GM18505 (cell line): ENCODE results near the gene CCL22.
A peak's percentile ranks its signal among the peaks of the same experiment; 100 is the strongest.
"Not testable (repeated sequence)": the region's sequence is repeated elsewhere in the genome, so short reads cannot be mapped to it uniquely, and the experiment has no call there.

Experiments used
- ATAC-seq: cut with Tn5 transposase; IDR thresholded peaks from one replicate; pipeline ENCODE4 v1.9.1; 2021; ENCODE audit not compliant: unreplicated experiment
- POLR2A ChIP-seq: IDR thresholded peaks from 4 replicates; pipeline ENCODE4 v1.6.1; 2011; ENCODE audit warnings: borderline replicate concordance; ENCODE audit not compliant: insufficient read depth, insufficient read length; ENCODE audit errors: extremely low read depth

Gene CCL22

GRCh38 chr16:57341441-57342303 is 16.9 kb upstream of the CCL22 start:
- no peak for ATAC-seq
- TF ChIP-seq POLR2A = no peak

GRCh38 chr16:57342606-57343005 is 16.0 kb upstream of the CCL22 start:
- not testable (repeated sequence) for ATAC-seq

GRCh38 chr16:57343221-57343620 is 15.4 kb upstream of the CCL22 start:
- TF ChIP-seq POLR2A = no peak
- ATAC-seq = no peak

- ATAC-seq = not testable (repeated sequence)
These were observed 14.5 kb upstream of the CCL22 start for GRCh38 chr16:57344094-57344493.

GRCh38 chr16:57345021-57345420 is 13.6 kb upstream of the CCL22 start:
- no peak for ATAC-seq
- no peak for TF ChIP-seq POLR2A

GRCh38 chr16:57345666-57346204 is 12.8 kb upstream of the CCL22 start:
- no peak for ATAC-seq
- TF ChIP-seq POLR2A = no peak

- ATAC-seq = no peak
- no peak for TF ChIP-seq POLR2A
These were observed 10.7 kb upstream of the CCL22 start for GRCh38 chr16:57347858-57348257.

- TF ChIP-seq POLR2A = no peak
- no peak for ATAC-seq
These were observed 10.3 kb upstream of the CCL22 start for GRCh38 chr16:57348327-57348726.

- TF ChIP-seq POLR2A = no peak
- ATAC-seq = peak; percentile 69
These were observed 9.2 kb upstream of the CCL22 start for GRCh38 chr16:57349212-57350031.

GRCh38 chr16:57352636-57353047 is 5.9 kb upstream of the CCL22 start:
- no peak for TF ChIP-seq POLR2A

GRCh38 chr16:57354311-57354710 is 4.3 kb upstream of the CCL22 start:
- ATAC-seq = no peak
- TF ChIP-seq POLR2A = no peak

More at GRCh38 chr16:57352636-57353047, 5.9 kb upstream of the CCL22 start:
- no peak for ATAC-seq

GRCh38 chr16:57355898-57356414 is 2.6 kb upstream of the CCL22 start:
- no peak for TF ChIP-seq POLR2A
- no peak for ATAC-seq

GRCh38 chr16:57356547-57356946 is 2.0 kb upstream of the CCL22 start:
- ATAC-seq = no peak
- no peak for TF ChIP-seq POLR2A
